K562 (cell line): ENCODE results near the gene TIMP3. TPM values are rescaled to one million over a fixed set of nuclear protein-coding genes. Genes with fewer than 3 reads are reported as not detected.

Experiments
- DDX20 ChIP-seq: fragments of 450-650 bp; IDR thresholded peaks from 2 replicates; pipeline ENCODE4 v1.6.1; 2016; ENCODE audit warnings: missing genetic modification characterization, low read depth, mild to moderate bottlenecking, missing compliant biosample characterization, moderate library complexity
- ETV5 ChIP-seq: sonication (generic); formaldehyde crosslinking; IDR thresholded peaks from 2 replicates; pipeline ENCODE4 v1.4.0; 2020; ENCODE audit warnings: low read depth, mild to moderate bottlenecking, missing genetic modification reagents
- L3MBTL2 ChIP-seq: fragments of 450-650 bp; IDR thresholded peaks from 2 replicates; pipeline ENCODE4 v1.6.1; 2016; ENCODE audit warnings: mild to moderate bottlenecking, moderate library complexity
- MCM2 ChIP-seq: fragments of 450-650 bp; IDR thresholded peaks from 2 replicates; pipeline ENCODE4 v1.6.1; 2017; ENCODE audit warnings: low read depth, mild to moderate bottlenecking
- MTA2 ChIP-seq: fragments of 450-650 bp; IDR thresholded peaks from 2 replicates; pipeline ENCODE4 v1.6.1; 2016; ENCODE audit warnings: low read depth
- PHF21A ChIP-seq: fragments of 450-650 bp; IDR thresholded peaks from 2 replicates; pipeline ENCODE4 v1.6.1; 2017; ENCODE audit warnings: low read depth, borderline replicate concordance
- SMAD1 ChIP-seq: fragments of 150-350 bp; IDR thresholded peaks from 2 replicates; pipeline ENCODE4 v1.6.1; 2014; ENCODE audit warnings: low read length, low read depth; ENCODE audit not compliant: partially characterized antibody
- SMARCA5 ChIP-seq: fragments of 450-650 bp; IDR thresholded peaks from 2 replicates; pipeline ENCODE4 v1.6.1; 2016
- SRSF3 ChIP-seq: fragments of 200-400 bp; formaldehyde crosslinking; IDR thresholded peaks from 2 replicates; pipeline ENCODE4 v1.6.1; 2016; ENCODE audit warnings: mild to moderate bottlenecking, low read length, moderate library complexity; ENCODE audit not compliant: insufficient read depth
- TSC22D4 ChIP-seq: fragments of 450-650 bp; IDR thresholded peaks from 2 replicates; pipeline ENCODE4 v1.6.1; 2016; ENCODE audit warnings: missing genetic modification characterization, missing biosample characterization, control low read depth
- ZBTB8A ChIP-seq: fragments of 450-650 bp; IDR thresholded peaks from 2 replicates; pipeline ENCODE4 v1.6.1; 2018; ENCODE audit warnings: mild to moderate bottlenecking, moderate library complexity; ENCODE audit not compliant: partially characterized antibody
- ZNF551 ChIP-seq: fragments of 250-450 bp; sonication (Bioruptor Pico); IDR thresholded peaks from 2 replicates; pipeline ENCODE4 v1.5.0; 2021; ENCODE audit warnings: mild to moderate bottlenecking, moderate library complexity
- ZNF668 ChIP-seq: fragments of 250-450 bp; sonication (Bioruptor Pico); IDR thresholded peaks from 2 replicates; pipeline ENCODE4 v1.8.0; 2022; ENCODE audit warnings: mild to moderate bottlenecking, inconsistent platforms
- ZZZ3 ChIP-seq: fragments of 450-650 bp; IDR thresholded peaks from 2 replicates; pipeline ENCODE4 v1.6.1; 2016; ENCODE audit warnings: antibody characterized with exemption, mild to moderate bottlenecking, moderate library complexity
- polyA plus RNA-seq, 8 experiments: library from polyadenylated mRNA; depleted of rRNA in 4 of 8; stranded (reverse) in 5 of 8; unstranded in 3 of 8; fragments of >200 nt; fragmentation: Nextera tagmentation in 2 of 8; fragmentation: Illumina TruSeq in 1 of 8; extraction: Ambion mirVana in 2 of 8; extraction: Trizol in 1 of 8; gene quantifications; 2 replicates each; pipeline versions ENCODE4 v1.2.1 to v1.2.3, GENCODE V29; 2011 to 2014; ENCODE audit warnings: inconsistent platforms in 1 of 8, missing spikeins in 1 of 8
- total RNA-seq, 7 experiments: library from RNA; depleted of rRNA in 6 of 7; stranded (reverse); fragments of >200 nt in 6 of 7; fragmentation: Illumina TruSeq in 2 of 7; extraction: Trizol in 2 of 7; gene quantifications; 2 replicates each; pipeline versions ENCODE4 v1.2.1 to v1.2.3, GENCODE V29; 2011 to 2021; ENCODE audit warnings: low replicate concordance in 1 of 7
- TF ChIP-seq, protein P1 (sequence below), 2 experiments: IDR thresholded peaks in 1 of 2; conservative IDR thresholded peaks in 1 of 2; 2 replicates each; pipeline ENCODE4 v1.6.1; 2016; ENCODE audit warnings: low read depth in 2 of 2, mild to moderate bottlenecking in 1 of 2, missing compliant biosample characterization in 1 of 2, missing genetic modification characterization in 1 of 2, moderate library complexity in 1 of 2
- TF ChIP-seq, protein P2 (sequence below): conservative IDR thresholded peaks from 2 replicates; pipeline ENCODE4 v1.6.1; 2011; ENCODE audit warnings: low read depth, mild to moderate bottlenecking, low read length; ENCODE audit not compliant: control insufficient read depth
- TF ChIP-seq, protein P3 (sequence below): fragments of 250-450 bp; sonication (Bioruptor Pico); IDR thresholded peaks from 2 replicates; pipeline ENCODE4 v1.5.0; 2021
- TF ChIP-seq, protein P4 (sequence below): sonication (generic); formaldehyde crosslinking; IDR thresholded peaks from 2 replicates; pipeline ENCODE4 v1.8.0; 2022; ENCODE audit warnings: mild to moderate bottlenecking, missing genetic modification reagents

TIMP3 gene
- total and polyA plus RNA-seq, 9 of the 15 experiments (the other 6 are each of a cell fraction or from before 2014, with no cell fraction given): 0.07 to 0.73 (median 0.18) TPM

DNA sequence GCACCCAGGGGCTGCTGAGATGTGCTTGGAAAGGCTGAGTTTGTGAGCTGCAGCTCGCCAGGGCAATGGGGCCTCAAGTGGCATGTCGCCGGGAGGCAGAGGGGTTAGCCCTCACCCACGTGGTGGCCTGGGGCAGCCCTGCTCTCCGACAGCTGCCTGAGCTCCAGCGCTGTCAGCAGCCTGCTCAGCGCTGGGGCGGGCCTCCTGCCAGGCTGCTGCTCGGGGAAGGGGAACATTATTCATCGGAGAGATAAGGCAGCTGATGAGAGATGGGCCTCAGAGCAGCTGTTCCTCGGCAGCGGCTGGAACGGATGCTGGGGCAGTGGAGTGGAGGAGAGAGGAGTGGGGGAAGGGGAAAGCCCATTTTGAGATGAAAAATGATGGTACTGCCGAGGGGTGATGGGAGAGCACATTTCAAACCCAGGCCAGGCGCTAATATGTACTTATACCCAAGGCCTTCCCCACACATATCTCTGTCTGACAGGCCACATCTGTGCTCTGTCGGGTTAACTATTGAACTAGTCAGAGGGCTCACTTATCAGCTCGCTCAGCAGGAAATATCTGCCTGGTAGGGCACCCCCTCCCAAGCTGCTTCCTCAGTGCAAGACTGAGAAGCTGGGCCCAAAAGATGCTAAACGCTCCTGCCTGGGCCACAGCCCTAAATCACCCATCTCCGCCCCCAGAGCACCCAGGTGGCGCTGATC lies 79.5 kb downstream of the TIMP3 start (continued):
- TF ChIP-seq SRSF3 (no peak), ZZZ3 (no peak), SMAD1 (no peak), MCM2 (no peak), PHF21A (peak; percentile 62; the same call in 1 of the 2 replicates), ZBTB8A (no peak), MTA2 (peak; percentile 77), ETV5 (CRISPR knock-in tag) (peak; percentile 90), TSC22D4 (tag) (no peak), ZNF668 (CRISPR knock-in tag) (no peak), DDX20 (no peak), SMARCA5 (no peak; the same call in 1 of the 2 replicates), ZNF551 (CRISPR knock-in tag) (no peak), L3MBTL2 (peak; percentile 34; the same call in 1 of the 2 replicates)
- TF ChIP-seq, protein P1, sequence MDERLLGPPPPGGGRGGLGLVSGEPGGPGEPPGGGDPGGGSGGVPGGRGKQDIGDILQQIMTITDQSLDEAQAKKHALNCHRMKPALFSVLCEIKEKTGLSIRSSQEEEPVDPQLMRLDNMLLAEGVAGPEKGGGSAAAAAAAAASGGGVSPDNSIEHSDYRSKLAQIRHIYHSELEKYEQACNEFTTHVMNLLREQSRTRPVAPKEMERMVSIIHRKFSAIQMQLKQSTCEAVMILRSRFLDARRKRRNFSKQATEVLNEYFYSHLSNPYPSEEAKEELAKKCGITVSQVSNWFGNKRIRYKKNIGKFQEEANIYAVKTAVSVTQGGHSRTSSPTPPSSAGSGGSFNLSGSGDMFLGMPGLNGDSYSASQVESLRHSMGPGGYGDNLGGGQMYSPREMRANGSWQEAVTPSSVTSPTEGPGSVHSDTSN (CRISPR knock-in tag; IDR thresholded peaks at IDR 0.05; ENCODE audit: low read depth): peak; percentile 54
- TF ChIP-seq, protein P1 (tag; conservative IDR thresholded peaks at IDR 0.05; ENCODE audit: low read depth): peak; percentile 99
- TF ChIP-seq, protein P2, sequence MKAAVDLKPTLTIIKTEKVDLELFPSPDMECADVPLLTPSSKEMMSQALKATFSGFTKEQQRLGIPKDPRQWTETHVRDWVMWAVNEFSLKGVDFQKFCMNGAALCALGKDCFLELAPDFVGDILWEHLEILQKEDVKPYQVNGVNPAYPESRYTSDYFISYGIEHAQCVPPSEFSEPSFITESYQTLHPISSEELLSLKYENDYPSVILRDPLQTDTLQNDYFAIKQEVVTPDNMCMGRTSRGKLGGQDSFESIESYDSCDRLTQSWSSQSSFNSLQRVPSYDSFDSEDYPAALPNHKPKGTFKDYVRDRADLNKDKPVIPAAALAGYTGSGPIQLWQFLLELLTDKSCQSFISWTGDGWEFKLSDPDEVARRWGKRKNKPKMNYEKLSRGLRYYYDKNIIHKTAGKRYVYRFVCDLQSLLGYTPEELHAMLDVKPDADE: peak; percentile 62; the same call in 1 of the 2 replicates
- TF ChIP-seq, protein P3, sequence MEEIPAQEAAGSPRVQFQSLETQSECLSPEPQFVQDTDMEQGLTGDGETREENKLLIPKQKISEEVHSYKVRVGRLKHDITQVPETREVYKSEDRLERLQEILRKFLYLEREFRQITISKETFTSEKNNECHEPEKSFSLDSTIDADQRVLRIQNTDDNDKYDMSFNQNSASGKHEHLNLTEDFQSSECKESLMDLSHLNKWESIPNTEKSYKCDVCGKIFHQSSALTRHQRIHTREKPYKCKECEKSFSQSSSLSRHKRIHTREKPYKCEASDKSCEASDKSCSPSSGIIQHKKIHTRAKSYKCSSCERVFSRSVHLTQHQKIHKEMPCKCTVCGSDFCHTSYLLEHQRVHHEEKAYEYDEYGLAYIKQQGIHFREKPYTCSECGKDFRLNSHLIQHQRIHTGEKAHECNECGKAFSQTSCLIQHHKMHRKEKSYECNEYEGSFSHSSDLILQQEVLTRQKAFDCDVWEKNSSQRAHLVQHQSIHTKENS: no peak
- TF ChIP-seq, protein P4, sequence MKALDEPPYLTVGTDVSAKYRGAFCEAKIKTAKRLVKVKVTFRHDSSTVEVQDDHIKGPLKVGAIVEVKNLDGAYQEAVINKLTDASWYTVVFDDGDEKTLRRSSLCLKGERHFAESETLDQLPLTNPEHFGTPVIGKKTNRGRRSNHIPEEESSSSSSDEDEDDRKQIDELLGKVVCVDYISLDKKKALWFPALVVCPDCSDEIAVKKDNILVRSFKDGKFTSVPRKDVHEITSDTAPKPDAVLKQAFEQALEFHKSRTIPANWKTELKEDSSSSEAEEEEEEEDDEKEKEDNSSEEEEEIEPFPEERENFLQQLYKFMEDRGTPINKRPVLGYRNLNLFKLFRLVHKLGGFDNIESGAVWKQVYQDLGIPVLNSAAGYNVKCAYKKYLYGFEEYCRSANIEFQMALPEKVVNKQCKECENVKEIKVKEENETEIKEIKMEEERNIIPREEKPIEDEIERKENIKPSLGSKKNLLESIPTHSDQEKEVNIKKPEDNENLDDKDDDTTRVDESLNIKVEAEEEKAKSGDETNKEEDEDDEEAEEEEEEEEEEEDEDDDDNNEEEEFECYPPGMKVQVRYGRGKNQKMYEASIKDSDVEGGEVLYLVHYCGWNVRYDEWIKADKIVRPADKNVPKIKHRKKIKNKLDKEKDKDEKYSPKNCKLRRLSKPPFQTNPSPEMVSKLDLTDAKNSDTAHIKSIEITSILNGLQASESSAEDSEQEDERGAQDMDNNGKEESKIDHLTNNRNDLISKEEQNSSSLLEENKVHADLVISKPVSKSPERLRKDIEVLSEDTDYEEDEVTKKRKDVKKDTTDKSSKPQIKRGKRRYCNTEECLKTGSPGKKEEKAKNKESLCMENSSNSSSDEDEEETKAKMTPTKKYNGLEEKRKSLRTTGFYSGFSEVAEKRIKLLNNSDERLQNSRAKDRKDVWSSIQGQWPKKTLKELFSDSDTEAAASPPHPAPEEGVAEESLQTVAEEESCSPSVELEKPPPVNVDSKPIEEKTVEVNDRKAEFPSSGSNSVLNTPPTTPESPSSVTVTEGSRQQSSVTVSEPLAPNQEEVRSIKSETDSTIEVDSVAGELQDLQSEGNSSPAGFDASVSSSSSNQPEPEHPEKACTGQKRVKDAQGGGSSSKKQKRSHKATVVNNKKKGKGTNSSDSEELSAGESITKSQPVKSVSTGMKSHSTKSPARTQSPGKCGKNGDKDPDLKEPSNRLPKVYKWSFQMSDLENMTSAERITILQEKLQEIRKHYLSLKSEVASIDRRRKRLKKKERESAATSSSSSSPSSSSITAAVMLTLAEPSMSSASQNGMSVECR: no peak
